ENCODE results near the gene BBIP1.

Gene BBIP1

GRCh38 chr10:110947061-110947595 is 28.1 kb upstream of the BBIP1 start:
- H3K79me2 ChIP-seq (ENCODE audit: insufficient read depth, low read length): peaks cover 79% of the 10 kb centered on the region
- no peaks in the 10 kb centered on the region for H4K20me1 ChIP-seq (ENCODE audit: insufficient read depth, low read length)
- H3K4me1 ChIP-seq (ENCODE audit: insufficient read depth, low read length, severe bottlenecking): no peaks in the 10 kb centered on the region

GRCh38 chr10:110946496-110946895 is 27.5 kb upstream of the BBIP1 start:
- peaks cover 71% of the 10 kb centered on the region for H3K36me3 ChIP-seq (ENCODE audit: insufficient read depth, low read length)
- H2AFZ ChIP-seq (ENCODE audit: low read length): no peak overlapping the region
- H3K27ac ChIP-seq (ENCODE audit: low read depth, low read length, poor library complexity, severe bottlenecking): no peak overlapping the region
- H3F3A ChIP-seq (ENCODE audit: insufficient read depth, low read length): no peaks in the 10 kb centered on the region
- no peak overlapping the region for H3K4me3 ChIP-seq (ENCODE audit: low read depth, low read length, poor library complexity, severe bottlenecking)
- H3K9me2 ChIP-seq (ENCODE audit: low read depth, low read length): no peaks in the 10 kb centered on the region
- no peak overlapping the region for H3K9ac ChIP-seq (ENCODE audit: low read length)
- H3K4me2 ChIP-seq (ENCODE audit: low read length): no peak overlapping the region
- H4K20me1 ChIP-seq (ENCODE audit: insufficient read depth, low read length): no peaks in the 10 kb centered on the region
- no peaks in the 10 kb centered on the region for H3K27me3 ChIP-seq (ENCODE audit: insufficient read depth, low read length)
- H3K4me1 ChIP-seq (ENCODE audit: insufficient read depth, low read length, severe bottlenecking): no peaks in the 10 kb centered on the region
- TF ChIP-seq CTCF (IDR thresholded peaks at IDR 0.05; ENCODE audit: low read length) (no peak), EZH2 (IDR thresholded peaks at IDR 0.05; ENCODE audit: borderline replicate concordance, low read length) (no peak)
- peaks cover 9% of the 10 kb centered on the region; the same call in 1 of the 2 replicates for H3K9me3 ChIP-seq (ENCODE audit: low read length)
- peaks cover 82% of the 10 kb centered on the region for H3K79me2 ChIP-seq (ENCODE audit: insufficient read depth, low read length)

More at GRCh38 chr10:110947061-110947595, 28.1 kb upstream of the BBIP1 start:
- Histone ChIP-seq H3K9me2 (ENCODE audit: low read depth, low read length) (no peaks in the 10 kb centered on the region), H3F3A (ENCODE audit: insufficient read depth, low read length) (no peaks in the 10 kb centered on the region), H3K36me3 (ENCODE audit: insufficient read depth, low read length) (peaks cover 70% of the 10 kb centered on the region), H3K27me3 (ENCODE audit: insufficient read depth, low read length) (no peaks in the 10 kb centered on the region), H3K9me3 (ENCODE audit: low read length) (peaks cover 9% of the 10 kb centered on the region; the same call in 1 of the 2 replicates), H3K9ac (ENCODE audit: low read length) (no peak overlapping the region), H3K27ac (ENCODE audit: low read depth, low read length, poor library complexity, severe bottlenecking) (no peak overlapping the region), H3K4me2 (ENCODE audit: low read length) (no peak overlapping the region), H2AFZ (ENCODE audit: low read length) (no peak overlapping the region), H3K4me3 (ENCODE audit: low read depth, low read length, poor library complexity, severe bottlenecking) (no peak overlapping the region)
- TF ChIP-seq EZH2 (IDR thresholded peaks at IDR 0.05; ENCODE audit: borderline replicate concordance, low read length) (no peak), CTCF (IDR thresholded peaks at IDR 0.05; ENCODE audit: low read length) (no peak)

GRCh38 chr10:110944792-110945396 is 25.9 kb upstream of the BBIP1 start:
- no peak overlapping the region for H2AFZ ChIP-seq (ENCODE audit: low read length)
- no peaks in the 10 kb centered on the region for H3K27me3 ChIP-seq (ENCODE audit: insufficient read depth, low read length)
- no peaks in the 10 kb centered on the region for H3F3A ChIP-seq (ENCODE audit: insufficient read depth, low read length)
- peaks cover 9% of the 10 kb centered on the region; the same call in 1 of the 2 replicates for H3K9me3 ChIP-seq (ENCODE audit: low read length)
- H3K79me2 ChIP-seq (ENCODE audit: insufficient read depth, low read length): peaks cover 92% of the 10 kb centered on the region
- no peak overlapping the region for H3K4me3 ChIP-seq (ENCODE audit: low read depth, low read length, poor library complexity, severe bottlenecking)
- H3K9me2 ChIP-seq (ENCODE audit: low read depth, low read length): no peaks in the 10 kb centered on the region
- peaks cover 78% of the 10 kb centered on the region for H3K36me3 ChIP-seq (ENCODE audit: insufficient read depth, low read length)
- TF ChIP-seq EZH2 (IDR thresholded peaks at IDR 0.05; ENCODE audit: borderline replicate concordance, low read length): no peak
- no peak overlapping the region for H3K27ac ChIP-seq (ENCODE audit: low read depth, low read length, poor library complexity, severe bottlenecking)
- H3K4me1 ChIP-seq (ENCODE audit: insufficient read depth, low read length, severe bottlenecking): no peaks in the 10 kb centered on the region
- no peak overlapping the region for H3K4me2 ChIP-seq (ENCODE audit: low read length)
- H4K20me1 ChIP-seq (ENCODE audit: insufficient read depth, low read length): no peaks in the 10 kb centered on the region
- no peak overlapping the region for H3K9ac ChIP-seq (ENCODE audit: low read length)

Measured in OCI-LY1 (cell line).